Endothelial cell of umbilical vein (primary cell): Measurements from ENCODE around the gene ABI3BP. TPM values are rescaled to one million over a fixed set of nuclear protein-coding genes. Genes with fewer than 3 reads are reported as not detected.

Experiments
- BruUV-seq: library from RNA; stranded (reverse); fragments of 400-500 nt; replicated peaks from 2 replicates; lab custom pipeline; 2021; lab: Mats Ljungman, UMichigan
- CTCF ChIA-PET: fragments of 300-600, 350-600 bp; sonication (Branson Sonifier 250); formaldehyde crosslinking; loops from one replicate; lab custom pipeline; 2021; ENCODE audit warnings: antibody characterized with exemption, inconsistent platforms; lab: Charles Lee
- POLR2A ChIA-PET: fragments of 300-600, 350-600 bp; sonication (Branson Sonifier 250); formaldehyde crosslinking; loops from one replicate; lab custom pipeline; 2021; ENCODE audit warnings: antibody characterized with exemption, inconsistent platforms; lab: Charles Lee
- DNase-seq: peaks from one replicate; pipeline ENCODE4 v3.0.0-alpha.2; 2011; ENCODE audit warnings: low read depth, low spot score
- FAIRE-seq: peaks from 2 replicates; lab custom pipeline; 2011; peaks lifted over from hg19 to GRCh38; lab: Jason Lieb, UNC
- H2AFZ ChIP-seq: 2 replicates; pipeline ENCODE4 v1.6.0; 2012; ENCODE audit warnings: low read depth, low read length, control low read depth, inconsistent platforms
- H3K27ac ChIP-seq: 2 replicates; pipeline ENCODE4 v1.5.1; 2011; ENCODE audit warnings: low read depth, mild to moderate bottlenecking, control low read depth, low read length, moderate library complexity; ENCODE audit not compliant: insufficient read depth
- H3K27me3 ChIP-seq, 2 experiments: 2 replicates each; pipeline versions ENCODE4 v1.6.0 to v1.6.1; 2011; ENCODE audit warnings: low read length in 2 of 2, mixed read lengths in 1 of 2; ENCODE audit not compliant: control insufficient read depth in 2 of 2, insufficient read depth in 2 of 2
- H3K36me3 ChIP-seq, 2 experiments: 2 replicates in 1 of 2; 3 replicates in 1 of 2; pipeline ENCODE4 v1.5.1; 2011; ENCODE audit warnings: low read length in 2 of 2, mild to moderate bottlenecking in 1 of 2, moderate library complexity in 1 of 2; ENCODE audit not compliant: control insufficient read depth in 2 of 2, insufficient read depth in 2 of 2; ENCODE audit errors: extremely low read depth in 1 of 2
- H3K4me1 ChIP-seq: 3 replicates; pipeline ENCODE4 v1.5.1; 2011; ENCODE audit warnings: mild to moderate bottlenecking, low read length; ENCODE audit not compliant: control insufficient read depth, insufficient read depth; ENCODE audit errors: extremely low read depth
- H3K4me2 ChIP-seq: 2 replicates; pipeline ENCODE4 v1.6.1; 2011; ENCODE audit warnings: low read length, control low read depth, mixed read lengths; ENCODE audit not compliant: insufficient read depth
- H3K4me3 ChIP-seq, 3 experiments: fragments of 200-600 bp in 1 of 3; sonication (generic), shearing (Covaris generic) in 1 of 3; replicated peaks in 1 of 3; 2 replicates each; pipeline ENCODE4 v1.5.1; 2011 to 2016; ENCODE audit warnings: control low read depth in 3 of 3, low read length in 3 of 3, mild to moderate bottlenecking in 2 of 3, inconsistent platforms in 1 of 3, low read depth in 1 of 3, moderate library complexity in 1 of 3; ENCODE audit not compliant: insufficient read depth in 1 of 3
- H3K79me2 ChIP-seq: 2 replicates; pipeline ENCODE4 v1.6.0; 2012; ENCODE audit warnings: low read length, inconsistent platforms; ENCODE audit not compliant: control insufficient read depth, insufficient read depth
- H3K9ac ChIP-seq: replicated peaks from 2 replicates; pipeline ENCODE3; 2011; ENCODE audit warnings: low read length, control low read depth; ENCODE audit not compliant: insufficient read depth; ENCODE audit errors: extremely low read depth
- H3K9me1 ChIP-seq: replicated peaks from 3 replicates; pipeline ENCODE4 v1.6.0; 2011; ENCODE audit warnings: mild to moderate bottlenecking, low read length; ENCODE audit not compliant: control insufficient read depth, insufficient read depth; ENCODE audit errors: extremely low read depth
- H3K9me3 ChIP-seq: replicated peaks from 2 replicates; pipeline ENCODE4 v1.5.1; 2012; ENCODE audit warnings: low read length, inconsistent platforms; ENCODE audit not compliant: control insufficient read depth, insufficient read depth
- H4K20me1 ChIP-seq: replicated peaks from 2 replicates; pipeline ENCODE3; 2011; ENCODE audit warnings: mild to moderate bottlenecking, low read length; ENCODE audit not compliant: control insufficient read depth, insufficient read depth; ENCODE audit errors: extremely low read depth
- CTCF ChIP-seq, 2 donors: IDR thresholded peaks; 1 replicate in 1 of 2; 2 replicates in 1 of 2; pipeline ENCODE4 v1.5.1; 2011; ENCODE audit warnings: low read length in 2 of 2, mild to moderate bottlenecking in 2 of 2, moderate library complexity in 2 of 2, control low read depth in 1 of 2, inconsistent platforms in 1 of 2, low read depth in 1 of 2; ENCODE audit not compliant: insufficient read depth in 1 of 2; ENCODE audit errors: extremely low read depth in 1 of 2
- EZH2 ChIP-seq: IDR thresholded peaks from 2 replicates; pipeline ENCODE4 v1.6.1; 2012; ENCODE audit warnings: borderline replicate concordance, low read depth, mild to moderate bottlenecking, moderate library complexity, low read length, inconsistent platforms; ENCODE audit not compliant: severe bottlenecking
- GATA2 ChIP-seq: IDR thresholded peaks from 2 replicates; pipeline ENCODE4 v1.7.0; 2011; ENCODE audit warnings: low read depth, mild to moderate bottlenecking, moderate library complexity, mixed read lengths, low read length; ENCODE audit not compliant: insufficient read length, insufficient read depth
- MAX ChIP-seq: IDR thresholded peaks from 2 replicates; pipeline ENCODE4 v1.6.1; 2011; ENCODE audit not compliant: insufficient read depth, insufficient read length
- MYC ChIP-seq: IDR thresholded peaks from one replicate; pipeline ENCODE4 v1.6.1; 2011; ENCODE audit warnings: mild to moderate bottlenecking, low read depth, low read length
- POLR2AphosphoS5 ChIP-seq: IDR thresholded peaks from 2 replicates; pipeline ENCODE4 v1.6.1; 2012; ENCODE audit warnings: low read depth, mild to moderate bottlenecking, control low read depth, low read length, moderate library complexity; ENCODE audit not compliant: insufficient read depth
- dilution Hi-C: fragments of 300-500 bp; cut with MboI; formaldehyde crosslinking; loops from one replicate; pipeline ENCODE4 v1.15.0; 2019; ENCODE audit warnings: low sequenced_read_pairs; ENCODE audit not compliant: extremely low pct_ligation_motif_present
- intact Hi-C: fragments of 100-400 bp; cut with micrococcal nuclease; formaldehyde crosslinking; loops from one replicate; pipeline ENCODE4 v1.10.0; 2022
- polyA plus RNA-seq, 4 experiments: library from polyadenylated mRNA; depleted of rRNA in 3 of 4; stranded (reverse) in 3 of 4; unstranded in 1 of 4; fragments of >200 nt; gene quantifications; 2 replicates each; pipeline versions ENCODE4 v1.2.1 to v1.2.3, GENCODE V29; 2011 to 2012; ENCODE audit warnings: missing spikeins in 1 of 4
- total RNA-seq: library from RNA; stranded (reverse); gene quantifications from 2 replicates; pipeline ENCODE4 v1.2.3, GENCODE V29; 2021

ABI3BP gene
- total and polyA plus RNA-seq, 2 donors (not counting 3 experiments of a cell fraction or from before 2014, with no cell fraction given): 78.1 to 106 TPM

- H4K20me1 ChIP-seq: no peaks in the 10 kb centered on the region
- no peaks in the 10 kb centered on the region for H3K27me3 ChIP-seq
- H3K4me1 ChIP-seq: no peaks in the 10 kb centered on the region
- H3K27ac ChIP-seq: no peak overlapping the region
- intact Hi-C loops: no loop called here
- POLR2A ChIA-PET: no interaction called here
- H3K4me3 ChIP-seq: no peak overlapping the region
- H3K79me2 ChIP-seq: no peaks in the 10 kb centered on the region
- no TSS peak for BruUV-seq
- H3K9ac ChIP-seq: no peak overlapping the region
- H3K36me3 ChIP-seq: no peaks in the 10 kb centered on the region
- no peak for FAIRE-seq
- TF ChIP-seq MAX (no peak), GATA2 (no peak), CTCF (IDR thresholded peaks at IDR 0.05; ENCODE audit: extremely low read depth in 1 of 2, insufficient read depth in 1 of 2, low read depth in 1 of 2, low read length in 2 of 2) (no peak), EZH2 (no peak), POLR2AphosphoS5 (no peak), MYC (no peak)
- CTCF ChIA-PET: interaction anchor here (1.3 to 1.4 kb wide), 2 partner anchors 8 to 359 kb away, joined by 4 to 5 read pairs; no protein-coding TSS in a partner anchor
- dilution Hi-C loops: no loop called here
- no peak for DNase-seq
- no peaks in the 10 kb centered on the region for H3K9me3 ChIP-seq
- H3K9me1 ChIP-seq: no peaks in the 10 kb centered on the region
- no peak overlapping the region for H3K4me2 ChIP-seq
- H2AFZ ChIP-seq: no peak overlapping the region
Measured at GRCh38 chr3:100836661-100837060, 156.6 kb downstream of the ABI3BP start.
